DOHH2 (cell line): ENCODE measurements around the gene SMIM36.
"Not testable (repeated sequence)": the region's sequence is repeated elsewhere in the genome, so short reads cannot be mapped to it uniquely, and the experiment has no call there.

Experiments used
- EZH2phosphoT487 ChIP-seq: fragments of 200-600 bp; sonication (generic); IDR thresholded peaks from 2 replicates; pipeline ENCODE4 v1.6.1; 2017; ENCODE audit warnings: borderline replicate concordance, mild to moderate bottlenecking, antibody characterized with exemption, low read length, moderate library complexity, mixed read lengths
- TF ChIP-seq, protein P1 (sequence below): fragments of 200-600 bp; sonication (generic); IDR thresholded peaks from one replicate; pipeline ENCODE4 v1.5.1; 2014; ENCODE audit warnings: antibody characterized with exemption, mild to moderate bottlenecking, low read depth, low read length; ENCODE audit not compliant: poor library complexity, severe bottlenecking

DNA sequence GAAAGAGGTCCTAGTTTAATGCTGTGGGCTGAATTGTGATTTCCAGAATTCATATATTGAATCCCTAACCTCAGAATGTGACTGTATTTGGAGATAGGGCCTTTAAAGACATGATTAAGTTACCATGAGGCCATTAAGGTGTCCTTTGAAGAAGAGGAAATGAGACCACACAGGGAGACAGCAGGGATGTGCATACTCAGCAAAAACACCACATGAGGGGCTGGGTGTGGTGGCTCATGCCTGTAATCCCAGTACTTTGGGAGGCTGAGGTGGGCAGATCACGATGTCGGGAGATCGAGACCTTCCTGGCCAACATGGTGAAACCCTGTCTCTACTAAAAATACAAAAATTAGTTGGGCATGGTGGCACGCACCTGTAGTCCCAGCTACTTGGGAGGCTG, 11.8 kb upstream of the SMIM36 start:
- not testable (repeated sequence) for TF ChIP-seq EZH2phosphoT487
- TF ChIP-seq, protein P1, sequence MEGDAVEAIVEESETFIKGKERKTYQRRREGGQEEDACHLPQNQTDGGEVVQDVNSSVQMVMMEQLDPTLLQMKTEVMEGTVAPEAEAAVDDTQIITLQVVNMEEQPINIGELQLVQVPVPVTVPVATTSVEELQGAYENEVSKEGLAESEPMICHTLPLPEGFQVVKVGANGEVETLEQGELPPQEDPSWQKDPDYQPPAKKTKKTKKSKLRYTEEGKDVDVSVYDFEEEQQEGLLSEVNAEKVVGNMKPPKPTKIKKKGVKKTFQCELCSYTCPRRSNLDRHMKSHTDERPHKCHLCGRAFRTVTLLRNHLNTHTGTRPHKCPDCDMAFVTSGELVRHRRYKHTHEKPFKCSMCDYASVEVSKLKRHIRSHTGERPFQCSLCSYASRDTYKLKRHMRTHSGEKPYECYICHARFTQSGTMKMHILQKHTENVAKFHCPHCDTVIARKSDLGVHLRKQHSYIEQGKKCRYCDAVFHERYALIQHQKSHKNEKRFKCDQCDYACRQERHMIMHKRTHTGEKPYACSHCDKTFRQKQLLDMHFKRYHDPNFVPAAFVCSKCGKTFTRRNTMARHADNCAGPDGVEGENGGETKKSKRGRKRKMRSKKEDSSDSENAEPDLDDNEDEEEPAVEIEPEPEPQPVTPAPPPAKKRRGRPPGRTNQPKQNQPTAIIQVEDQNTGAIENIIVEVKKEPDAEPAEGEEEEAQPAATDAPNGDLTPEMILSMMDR = not testable (repeated sequence)
